CD14-positive monocyte (primary cell): ENCODE results near the gene EIPR1. TPM values are rescaled to one million over a fixed set of nuclear protein-coding genes. Genes with fewer than 3 reads are reported as not detected.

ENCODE experiments used
- DNase-seq, 3 donors: peaks; one replicate each; pipeline ENCODE4 v3.0.0-alpha.2; 2011 to 2022
- H2AFZ ChIP-seq: 2 replicates; pipeline ENCODE4 v1.6.0; 2012; ENCODE audit warnings: mild to moderate bottlenecking, low read depth, low read length, inconsistent platforms; ENCODE audit not compliant: insufficient read depth, poor library complexity, severe bottlenecking
- H3K27ac ChIP-seq, 2 donors: 1 replicate in 1 of 2; 2 replicates in 1 of 2; pipeline ENCODE4 v1.5.1; 2012 to 2013; ENCODE audit warnings: low read length in 2 of 2, control low read depth in 1 of 2, inconsistent platforms in 1 of 2, low read depth in 1 of 2, mild to moderate bottlenecking in 1 of 2
- H3K27me3 ChIP-seq, 2 donors: one replicate each; pipeline versions ENCODE4 v1.6.0 to v1.6.1; 2011 to 2013; ENCODE audit warnings: low read length in 2 of 2; ENCODE audit not compliant: control insufficient read depth in 2 of 2, insufficient read depth in 2 of 2
- H3K36me3 ChIP-seq, 2 donors: replicated peaks in 1 of 2; 1 replicate in 1 of 2; 2 replicates in 1 of 2; pipeline versions ENCODE4 v1.5.1 to v1.6.1; 2012 to 2013; ENCODE audit warnings: low read length in 2 of 2, control low read depth in 1 of 2, inconsistent platforms in 1 of 2, mild to moderate bottlenecking in 1 of 2; ENCODE audit not compliant: insufficient read depth in 2 of 2, control insufficient read depth in 1 of 2
- H3K4me1 ChIP-seq, 2 donors: 1 replicate in 1 of 2; 2 replicates in 1 of 2; pipeline versions ENCODE4 v1.5.1 to v1.6.1; 2012 to 2013; ENCODE audit warnings: low read length in 2 of 2, control low read depth in 1 of 2, inconsistent platforms in 1 of 2, mild to moderate bottlenecking in 1 of 2, moderate library complexity in 1 of 2; ENCODE audit not compliant: insufficient read depth in 2 of 2, control insufficient read depth in 1 of 2
- H3K4me2 ChIP-seq: replicated peaks from 2 replicates; pipeline ENCODE3; 2012; ENCODE audit warnings: low read length, moderate library complexity, mild to moderate bottlenecking; ENCODE audit not compliant: poor library complexity, severe bottlenecking; ENCODE audit errors: extremely low read depth
- H3K4me3 ChIP-seq, 3 experiments: fragments of 200-600 bp in 1 of 3; sonication (generic) in 1 of 3; replicated peaks in 1 of 3; 1 replicate in 2 of 3; 2 replicates in 1 of 3; pipeline ENCODE4 v1.5.1; 2011 to 2013; ENCODE audit warnings: low read length in 3 of 3, mild to moderate bottlenecking in 3 of 3, control low read depth in 2 of 3, low read depth in 2 of 3, inconsistent platforms in 1 of 3, moderate library complexity in 1 of 3
- H3K79me2 ChIP-seq: 2 replicates; pipeline ENCODE4 v1.6.0; 2012; ENCODE audit warnings: mild to moderate bottlenecking, control low read depth, inconsistent platforms, low read length, moderate library complexity; ENCODE audit not compliant: insufficient read depth
- H3K9ac ChIP-seq: 2 replicates; pipeline ENCODE4 v1.6.0; 2017; ENCODE audit warnings: low read length, mild to moderate bottlenecking; ENCODE audit not compliant: insufficient read depth, poor library complexity, severe bottlenecking
- H3K9me3 ChIP-seq, 2 donors: replicated peaks in 1 of 2; 1 replicate in 1 of 2; 2 replicates in 1 of 2; pipeline versions ENCODE4 v1.5.1 to v1.6.1; 2012 to 2013; ENCODE audit warnings: low read length in 2 of 2, control low read depth in 1 of 2; ENCODE audit not compliant: control insufficient read depth in 1 of 2, insufficient read depth in 1 of 2
- H4K20me1 ChIP-seq: 2 replicates; pipeline ENCODE4 v1.6.0; 2012; ENCODE audit warnings: mild to moderate bottlenecking, low read length, control low read depth, moderate library complexity; ENCODE audit not compliant: insufficient read depth
- H3K27ac Mint-ChIP-seq, 7 donors: one replicate each; pipeline ENCODE4 v1.8.0; 2020; ENCODE audit warnings: mild to moderate bottlenecking in 7 of 7, mixed read lengths in 7 of 7, moderate library complexity in 6 of 7, inconsistent platforms in 2 of 7
- H3K27me3 Mint-ChIP-seq, 3 donors: one replicate each; pipeline ENCODE4 v1.8.0; 2021 to 2022; ENCODE audit warnings: low read depth in 3 of 3, mild to moderate bottlenecking in 3 of 3, mixed read lengths in 3 of 3, moderate library complexity in 3 of 3, inconsistent platforms in 1 of 3
- H3K36me3 Mint-ChIP-seq, 2 donors: one replicate each; pipeline ENCODE4 v1.8.0; 2020; ENCODE audit warnings: mixed read lengths in 2 of 2, inconsistent platforms in 1 of 2, mild to moderate bottlenecking in 1 of 2
- H3K4me1 Mint-ChIP-seq: one replicate; pipeline ENCODE4 v1.8.0; 2020; ENCODE audit warnings: mild to moderate bottlenecking, mixed read lengths
- H3K4me3 Mint-ChIP-seq, 2 donors: one replicate each; pipeline ENCODE4 v1.8.0; 2020; ENCODE audit warnings: mild to moderate bottlenecking in 2 of 2, mixed read lengths in 2 of 2, moderate library complexity in 1 of 2
- H3K9me3 Mint-ChIP-seq, 7 donors: one replicate each; pipeline ENCODE4 v1.8.0; 2020 to 2022; ENCODE audit warnings: mixed read lengths in 7 of 7, mild to moderate bottlenecking in 6 of 7, moderate library complexity in 6 of 7, inconsistent platforms in 2 of 7
- WGBS: methylation state at CpG from one replicate; pipeline ENCODE4 v1.1.5; 2013; ENCODE audit warnings: missing lambda C conversion rate; ENCODE audit not compliant: insufficient coverage; 5-methylcytosine and 5-hydroxymethylcytosine counted together
- intact Hi-C, 2 donors: fragments of 100-400 bp; cut with micrococcal nuclease; formaldehyde crosslinking; loops; one replicate each; pipeline versions ENCODE4 v1.15.0 to v1.15.1; 2023
- polyA plus RNA-seq, 3 donors: library from polyadenylated mRNA; depleted of rRNA in 1 of 3; unstranded in 2 of 3; stranded (reverse) in 1 of 3; fragments of 300-500 nt in 2 of 3; fragments of >200 nt in 1 of 3; fragmentation: Illumina TruSeq in 2 of 3; gene quantifications; 1 replicate in 2 of 3; 2 replicates in 1 of 3; pipeline ENCODE4 v1.2.3, GENCODE V29; 2012 to 2021
- TF ChIP-seq, protein P1 (sequence below): fragments of 200-600 bp; IDR thresholded peaks from one replicate; pipeline ENCODE4 v1.8.0; 2022; ENCODE audit warnings: antibody characterized with exemption, mild to moderate bottlenecking

Gene EIPR1
- polyA plus RNA-seq, 3 donors: 19.0 to 22.4 (median 20.8) TPM

DNA sequence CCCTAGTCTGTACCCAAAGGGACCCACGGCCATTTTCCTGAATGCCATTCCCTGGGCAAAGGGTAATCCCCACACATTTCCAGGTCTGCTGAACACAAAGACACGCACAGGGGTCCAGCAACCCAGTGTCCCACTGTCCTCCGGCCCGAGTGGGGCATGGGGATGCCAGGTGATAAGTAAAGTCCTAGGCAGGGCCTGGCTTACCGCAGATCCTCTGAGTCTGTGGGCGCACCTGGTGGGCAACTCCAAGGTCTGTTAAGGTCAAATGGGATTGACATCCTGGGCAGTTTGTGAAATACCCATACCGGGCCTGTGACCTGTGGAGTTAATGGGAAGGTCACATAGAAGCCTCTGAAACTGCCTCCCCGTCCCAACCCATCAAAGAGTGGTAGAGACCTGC lies 116.1 kb downstream of the EIPR1 start:
- Mint-ChIP-seq H3K9me3 (no peaks in the 10 kb centered on the region), H3K4me3 (no peak overlapping the region), H3K4me1 (peaks cover 12% of the 10 kb centered on the region), H3K36me3 (peaks cover 21 to 22% of the 10 kb centered on the region in 2 donors), H3K27me3 (peaks cover 0 to 1% (median 0%) of the 10 kb centered on the region in 3 donors), H3K27ac (no peak overlapping the region)
- H4K20me1 ChIP-seq: no peaks in the 10 kb centered on the region
- no peak overlapping the region for H3K27ac ChIP-seq
- H3K79me2 ChIP-seq: no peaks in the 10 kb centered on the region
- H3K9me3 ChIP-seq: no peaks in the 10 kb centered on the region
- H3K4me1 ChIP-seq: peaks cover 10 to 13% of the 10 kb centered on the region in 2 donors
- DNase-seq: no peak
- H2AFZ ChIP-seq: no peak overlapping the region
- peaks cover 4 to 15% of the 10 kb centered on the region in 2 donors for H3K36me3 ChIP-seq
- no peak overlapping the region for H3K9ac ChIP-seq
- intact Hi-C loops: no loop called here
- 100% methylated on average over 6 of the region's 8 CpGs for WGBS
- TF ChIP-seq, protein P1, sequence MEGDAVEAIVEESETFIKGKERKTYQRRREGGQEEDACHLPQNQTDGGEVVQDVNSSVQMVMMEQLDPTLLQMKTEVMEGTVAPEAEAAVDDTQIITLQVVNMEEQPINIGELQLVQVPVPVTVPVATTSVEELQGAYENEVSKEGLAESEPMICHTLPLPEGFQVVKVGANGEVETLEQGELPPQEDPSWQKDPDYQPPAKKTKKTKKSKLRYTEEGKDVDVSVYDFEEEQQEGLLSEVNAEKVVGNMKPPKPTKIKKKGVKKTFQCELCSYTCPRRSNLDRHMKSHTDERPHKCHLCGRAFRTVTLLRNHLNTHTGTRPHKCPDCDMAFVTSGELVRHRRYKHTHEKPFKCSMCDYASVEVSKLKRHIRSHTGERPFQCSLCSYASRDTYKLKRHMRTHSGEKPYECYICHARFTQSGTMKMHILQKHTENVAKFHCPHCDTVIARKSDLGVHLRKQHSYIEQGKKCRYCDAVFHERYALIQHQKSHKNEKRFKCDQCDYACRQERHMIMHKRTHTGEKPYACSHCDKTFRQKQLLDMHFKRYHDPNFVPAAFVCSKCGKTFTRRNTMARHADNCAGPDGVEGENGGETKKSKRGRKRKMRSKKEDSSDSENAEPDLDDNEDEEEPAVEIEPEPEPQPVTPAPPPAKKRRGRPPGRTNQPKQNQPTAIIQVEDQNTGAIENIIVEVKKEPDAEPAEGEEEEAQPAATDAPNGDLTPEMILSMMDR: no peak
- H3K4me3 ChIP-seq: no peak overlapping the region
- no peaks in the 10 kb centered on the region for H3K27me3 ChIP-seq
- H3K4me2 ChIP-seq: no peak overlapping the region

DNA sequence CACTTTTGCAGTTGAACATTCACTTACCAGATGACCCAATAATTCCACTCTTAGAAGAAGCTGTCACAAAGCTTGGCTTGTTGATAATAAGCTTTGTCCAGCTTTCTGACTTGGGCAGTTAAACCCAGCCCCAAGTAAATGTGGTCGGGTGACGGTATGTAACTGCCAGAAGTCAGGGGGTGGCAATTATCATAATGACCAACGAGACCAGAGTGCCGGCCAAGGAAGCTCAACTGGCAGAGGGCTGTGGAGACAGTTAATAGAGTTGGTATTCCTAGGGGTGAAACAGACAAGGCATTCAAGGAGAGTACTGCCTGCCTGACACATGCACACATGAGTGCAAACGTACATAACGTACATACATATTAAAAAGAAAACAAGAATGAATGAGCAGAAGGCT lies 116.7 kb downstream of the EIPR1 start:
- Histone ChIP-seq H3K9me3 (no peaks in the 10 kb centered on the region), H3K79me2 (no peaks in the 10 kb centered on the region), H3K36me3 (peaks cover 8 to 20% of the 10 kb centered on the region in 2 donors), H3K4me1 (peaks cover 10 to 13% of the 10 kb centered on the region in 2 donors), H4K20me1 (no peaks in the 10 kb centered on the region), H2AFZ (no peak overlapping the region), H3K4me2 (no peak overlapping the region), H3K4me3 (no peak overlapping the region), H3K27ac (no peak overlapping the region), H3K9ac (no peak overlapping the region), H3K27me3 (no peaks in the 10 kb centered on the region)
- Mint-ChIP-seq H3K27me3 (peaks cover 0 to 1% (median 0%) of the 10 kb centered on the region in 3 donors), H3K9me3 (no peaks in the 10 kb centered on the region), H3K36me3 (peaks cover 25 to 27% of the 10 kb centered on the region in 2 donors), H3K4me1 (peaks cover 12% of the 10 kb centered on the region), H3K4me3 (no peak overlapping the region), H3K27ac (no peak overlapping the region)
- DNase-seq: no peak
- 97% methylated on average over 4 of the region's 6 CpGs for WGBS
- intact Hi-C loops: no loop called here
- TF ChIP-seq, protein P1: no peak
